HG03097 (cell line): ENCODE data around the gene ST6GALNAC1.
"Not testable (repeated sequence)": the region's sequence is repeated elsewhere in the genome, so short reads cannot be mapped to it uniquely, and the experiment has no call there.

Experiments used
- ATAC-seq: cut with Tn5 transposase; IDR thresholded peaks from one replicate; pipeline ENCODE4 v1.9.1; 2021; ENCODE audit not compliant: unreplicated experiment, low FRiP score

Gene ST6GALNAC1

DNA sequence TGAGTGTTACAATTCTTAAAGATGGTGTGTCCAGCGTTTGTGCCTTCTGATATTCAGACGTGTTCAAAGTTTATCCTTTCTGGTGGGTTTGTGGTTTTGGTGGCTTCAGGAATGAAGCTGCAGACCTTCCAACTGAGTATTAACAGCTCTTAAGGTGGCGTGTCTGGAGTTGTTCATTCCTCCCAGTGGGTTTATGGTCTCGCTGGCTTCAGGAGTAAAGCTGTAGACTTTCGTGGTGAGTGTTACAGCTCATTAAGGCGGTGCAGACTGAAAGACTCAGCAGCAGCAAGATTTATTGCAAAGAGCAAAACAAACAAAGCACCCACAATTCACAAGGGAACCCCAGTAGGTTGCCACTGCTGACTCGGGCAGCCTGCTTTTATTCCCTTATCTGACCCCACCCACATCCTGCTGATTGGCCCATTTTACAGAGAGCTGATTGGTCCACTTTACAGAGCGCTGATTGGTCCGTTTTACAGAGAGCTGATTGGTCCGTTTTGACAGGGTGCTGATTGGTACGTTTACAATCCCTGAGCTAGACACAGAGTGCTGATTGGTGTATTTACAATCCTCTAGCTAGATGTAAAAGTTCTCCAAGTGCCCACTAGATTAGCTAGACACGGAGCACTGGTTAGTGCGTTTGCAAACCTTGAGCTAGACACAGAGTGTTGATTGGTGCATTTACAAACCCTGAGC is 29.3 kb downstream of the ST6GALNAC1 start:
- ATAC-seq = not testable (repeated sequence)

GRCh38 chr17:76612977-76613851 is 30.3 kb downstream of the ST6GALNAC1 start:
- ATAC-seq = no peak

- no peak for ATAC-seq
These were observed 31.1 kb downstream of the ST6GALNAC1 start for GRCh38 chr17:76612465-76612864.

DNA sequence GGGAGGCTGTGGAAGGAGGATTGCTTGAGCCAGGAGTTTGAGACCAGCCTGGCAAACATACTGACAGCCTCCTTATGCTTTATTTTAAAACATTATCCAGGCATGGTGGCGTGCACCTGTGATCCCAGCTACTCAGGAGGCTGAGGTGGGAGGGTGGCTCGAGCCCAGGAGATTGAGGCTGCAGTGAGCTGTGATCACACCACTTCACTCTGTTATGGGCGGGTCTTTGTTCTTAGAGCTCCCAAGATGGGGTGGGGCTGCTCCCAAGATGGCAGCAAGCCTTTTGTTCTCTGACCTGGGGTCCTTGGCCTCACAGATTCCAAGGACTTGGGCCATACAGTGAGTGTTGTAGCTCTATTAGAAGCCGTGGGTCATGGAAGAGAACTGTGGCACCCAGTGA is 31.8 kb downstream of the ST6GALNAC1 start:
- no peak for ATAC-seq

GRCh38 chr17:76611080-76611749 is 32.3 kb downstream of the ST6GALNAC1 start:
- ATAC-seq = not testable (repeated sequence)

DNA sequence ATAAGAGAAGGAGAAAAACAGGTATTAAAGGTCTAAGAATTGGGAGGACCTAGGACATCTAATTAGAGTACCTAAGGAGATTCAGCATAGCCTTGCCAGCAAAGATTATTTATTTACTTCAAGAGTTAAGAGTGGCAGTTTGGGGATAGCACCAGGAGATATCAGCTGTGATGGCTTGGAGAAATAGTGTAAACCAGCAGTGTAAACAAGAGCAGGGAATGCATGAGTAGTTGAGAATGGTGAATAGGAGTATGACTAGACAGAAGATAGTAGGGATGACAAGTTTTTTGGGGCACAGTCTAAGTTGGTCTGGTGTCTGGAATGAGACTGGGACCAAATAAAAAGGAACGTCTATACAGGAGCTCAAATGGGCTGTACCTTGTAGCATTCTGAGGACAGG is 36.9 kb downstream of the ST6GALNAC1 start:
- ATAC-seq = not testable (repeated sequence)

- ATAC-seq = no peak
These were observed 42.5 kb downstream of the ST6GALNAC1 start for GRCh38 chr17:76601065-76601464.

- no peak for ATAC-seq
These were observed 43.7 kb downstream of the ST6GALNAC1 start for GRCh38 chr17:76599694-76600460.

- ATAC-seq = no peak
These were observed 45.5 kb downstream of the ST6GALNAC1 start for GRCh38 chr17:76598004-76598439.

GRCh38 chr17:76597156-76598003 is 46.2 kb downstream of the ST6GALNAC1 start:
- ATAC-seq = no peak

GRCh38 chr17:76594690-76595089 is 48.9 kb downstream of the ST6GALNAC1 start:
- no peak for ATAC-seq

GRCh38 chr17:76593959-76594358 is 49.6 kb downstream of the ST6GALNAC1 start:
- no peak for ATAC-seq

GRCh38 chr17:76593384-76593826 is 50.2 kb downstream of the ST6GALNAC1 start:
- ATAC-seq = no peak

DNA sequence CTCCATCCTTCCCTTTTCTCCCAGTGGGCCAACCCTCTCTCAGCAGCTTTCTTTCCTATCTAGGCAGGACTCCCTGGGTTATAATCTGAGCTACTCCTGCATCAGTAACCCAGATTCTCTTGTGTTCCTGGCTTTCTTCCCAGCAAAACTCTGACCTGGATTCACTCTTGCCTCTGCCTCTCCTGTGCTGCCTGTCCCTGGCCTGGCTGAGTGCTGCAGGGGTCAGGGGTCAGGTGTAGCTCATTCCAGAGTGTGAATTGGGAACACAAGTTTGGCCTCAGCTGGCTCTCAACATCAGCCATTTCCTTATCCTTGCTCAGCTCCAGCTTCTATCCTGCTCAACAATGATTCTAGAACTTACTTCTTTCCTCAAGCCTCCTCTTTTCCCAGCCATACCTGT is 55.4 kb downstream of the ST6GALNAC1 start:
- no peak for ATAC-seq

DNA sequence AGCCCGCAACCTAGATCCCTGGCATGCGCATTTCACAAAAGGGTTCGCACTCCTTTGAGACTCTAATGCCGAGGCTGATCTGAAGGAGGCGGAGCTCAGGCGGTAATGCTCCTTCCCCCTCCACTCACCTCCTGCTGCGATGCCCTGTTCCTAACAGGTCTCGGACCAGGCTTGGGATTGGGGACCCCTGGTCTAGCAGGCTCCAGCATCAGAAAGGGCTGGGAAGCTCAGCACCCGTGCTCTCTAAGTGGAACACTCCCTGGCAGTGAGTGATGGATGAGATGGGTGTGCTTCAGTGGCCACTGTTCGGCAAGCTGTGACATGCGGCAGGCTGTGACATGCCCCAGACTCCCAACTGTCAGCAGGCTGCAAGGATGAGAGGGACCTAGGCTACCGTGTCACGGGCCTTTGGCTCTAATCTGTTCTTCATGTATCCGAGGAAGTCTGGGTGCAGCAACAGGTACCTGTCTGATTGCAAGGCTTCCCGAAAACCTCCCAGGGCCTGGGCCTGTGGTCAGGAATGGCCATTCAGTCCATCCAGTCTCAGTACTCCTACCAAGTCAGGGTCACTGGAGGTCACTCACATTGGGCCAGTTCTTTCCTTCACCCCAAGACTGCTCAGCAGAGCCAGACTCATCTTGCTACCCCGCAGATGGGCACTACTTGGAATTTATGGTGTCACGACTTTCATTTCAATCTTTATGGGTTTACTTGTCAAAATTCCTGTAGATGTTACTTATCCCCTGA is 56.6 kb downstream of the ST6GALNAC1 start:
- ATAC-seq = no peak

GRCh38 chr17:76585649-76586593 is 57.6 kb downstream of the ST6GALNAC1 start, which contains the start of gene ST6GALNAC2:
TSS of gene ST6GALNAC2 (minus strand) at chr17:76585860. CDS start at chr17:76585808, 52 bp downstream.
- no peak for ATAC-seq

GRCh38 chr17:76585033-76585648 is 58.4 kb downstream of the ST6GALNAC1 start:
- no peak for ATAC-seq
